HG03045 (cell line): Measurements from ENCODE around the gene TTC39C.

Source experiments
- ATAC-seq: cut with Tn5 transposase; IDR thresholded peaks from one replicate; pipeline ENCODE4 v1.9.1; 2021; ENCODE audit warnings: mild to moderate bottlenecking, moderate library complexity; ENCODE audit not compliant: unreplicated experiment

The TTC39C gene

GRCh38 chr18:24014062-24014985 lies at the start of gene TTC39C:
TTC39C (plus strand) TSS chr18:24014754; CDS start chr18:24014872, 118 bp downstream.
- ATAC-seq = peak; percentile 39

GRCh38 chr18:23966909-23967308 lies 47.6 kb upstream of the TTC39C start:
- ATAC-seq = no peak

GRCh38 chr18:23967321-23968089 lies 47.0 kb upstream of the TTC39C start:
- ATAC-seq = no peak

- ATAC-seq = no peak
Observed at GRCh38 chr18:23968638-23969604, 45.6 kb upstream of the TTC39C start.

GRCh38 chr18:23969664-23970063 lies 44.9 kb upstream of the TTC39C start:
- ATAC-seq = no peak

GRCh38 chr18:23970161-23971096 lies 44.1 kb upstream of the TTC39C start:
- no peak for ATAC-seq

GRCh38 chr18:23971097-23971440 lies 43.5 kb upstream of the TTC39C start:
- ATAC-seq = no peak

- no peak for ATAC-seq
Observed at GRCh38 chr18:23971666-23972230, 42.8 kb upstream of the TTC39C start.

- peak; percentile 55 for ATAC-seq
Observed at GRCh38 chr18:23972453-23972852, 42.1 kb upstream of the TTC39C start.

GRCh38 chr18:23977103-23977502 lies 37.5 kb upstream of the TTC39C start:
- no peak for ATAC-seq

- no peak for ATAC-seq
Observed at GRCh38 chr18:23977719-23978483, 36.7 kb upstream of the TTC39C start.

- peak; percentile 74 for ATAC-seq
Observed at GRCh38 chr18:23981369-23981980, 33.1 kb upstream of the TTC39C start.

GRCh38 chr18:23982155-23983079 lies 32.1 kb upstream of the TTC39C start:
- ATAC-seq = no peak

- no peak for ATAC-seq
Observed at GRCh38 chr18:23983112-23983511, 31.4 kb upstream of the TTC39C start.

- ATAC-seq = no peak
Observed at GRCh38 chr18:23986600-23987359, 27.8 kb upstream of the TTC39C start.
